GF-D8 (cell line): ENCODE results near the gene LGR6.
"Not testable (repeated sequence)": the region's sequence is repeated elsewhere in the genome, so short reads cannot be mapped to it uniquely, and the experiment has no call there.

ENCODE experiments used
- DNase-seq: peaks from one replicate; lab custom pipeline; 2025; lab: John Stamatoyannopoulos, UW

Gene LGR6

DNA sequence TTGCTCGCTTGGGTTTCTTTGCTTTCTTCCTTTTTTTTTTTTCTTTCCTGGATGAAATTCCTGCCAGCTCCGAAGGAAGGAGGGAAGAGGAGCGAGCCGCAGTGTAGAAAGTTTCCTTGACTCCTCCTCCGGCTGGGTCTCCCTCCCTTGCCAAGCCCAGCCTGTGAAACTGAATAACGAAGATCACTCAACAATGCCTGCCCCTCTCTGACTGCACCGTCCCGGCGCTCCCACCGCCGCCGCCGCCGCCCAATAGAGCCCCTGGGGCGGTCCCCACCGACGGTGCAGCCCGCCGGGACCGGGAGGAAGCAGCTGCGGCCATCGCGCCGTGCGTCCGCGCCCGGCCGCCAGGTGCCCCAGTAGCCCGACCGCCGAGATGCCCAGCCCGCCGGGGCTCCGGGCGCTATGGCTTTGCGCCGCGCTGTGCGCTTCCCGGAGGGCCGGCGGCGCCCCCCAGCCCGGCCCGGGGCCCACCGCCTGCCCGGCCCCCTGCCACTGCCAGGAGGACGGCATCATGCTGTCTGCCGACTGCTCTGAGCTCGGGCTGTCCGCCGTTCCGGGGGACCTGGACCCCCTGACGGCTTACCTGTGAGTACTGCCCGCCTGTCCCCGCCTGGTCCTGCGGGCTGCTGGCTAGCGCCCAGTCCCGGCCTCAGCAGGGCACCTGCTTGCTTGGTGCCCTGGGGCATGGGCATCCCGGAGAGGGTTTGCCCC is at the start of gene LGR6:
Gene LGR6 (plus strand): TSS at position 186 of the 714 bp plus-strand sequence. CDS start 191 bp downstream, at position 377.
- no peak for DNase-seq

DNA sequence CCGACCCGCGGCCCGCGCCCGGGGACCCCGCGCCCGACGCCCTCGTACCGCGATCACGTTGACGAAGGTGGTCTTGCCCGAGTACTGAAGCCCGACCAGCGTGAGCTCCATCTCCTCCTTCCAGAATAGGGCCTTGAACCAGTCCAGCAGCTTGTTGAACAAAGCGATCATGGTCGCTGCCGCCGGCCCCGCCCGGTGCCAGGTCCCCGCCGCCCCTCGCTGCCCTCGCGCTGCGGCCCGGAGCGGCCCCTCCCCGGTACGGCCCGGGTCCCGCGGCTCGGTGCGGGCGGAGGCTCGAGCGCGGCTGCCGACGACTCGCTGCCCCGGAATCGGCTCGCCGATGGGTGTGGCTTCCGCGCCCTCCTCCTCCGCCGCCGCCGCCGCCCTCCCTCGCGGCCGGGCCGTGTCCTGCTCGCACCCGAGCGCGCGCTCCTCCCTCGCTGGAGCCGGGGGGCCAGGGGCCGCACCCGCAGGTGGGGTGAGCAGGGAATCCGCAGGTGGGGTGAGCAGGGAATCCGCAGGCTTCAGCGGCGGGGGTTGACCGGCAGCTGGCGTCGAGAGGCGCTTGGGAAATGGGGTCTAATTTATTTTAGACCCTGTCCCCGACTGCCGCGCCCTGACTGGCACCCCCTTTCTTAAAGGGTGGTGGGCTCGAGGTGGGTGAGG is 49.1 kb upstream of the LGR6 start, which contains the start of gene ARL8A:
Gene ARL8A (minus strand): TSS at position 336 of the 666 bp plus-strand sequence. CDS start 165 bp downstream, at position 171.
- no peak for DNase-seq

GRCh38 chr1:202145068-202145743 is 48.4 kb upstream of the LGR6 start:
- DNase-seq, result no peak

DNA sequence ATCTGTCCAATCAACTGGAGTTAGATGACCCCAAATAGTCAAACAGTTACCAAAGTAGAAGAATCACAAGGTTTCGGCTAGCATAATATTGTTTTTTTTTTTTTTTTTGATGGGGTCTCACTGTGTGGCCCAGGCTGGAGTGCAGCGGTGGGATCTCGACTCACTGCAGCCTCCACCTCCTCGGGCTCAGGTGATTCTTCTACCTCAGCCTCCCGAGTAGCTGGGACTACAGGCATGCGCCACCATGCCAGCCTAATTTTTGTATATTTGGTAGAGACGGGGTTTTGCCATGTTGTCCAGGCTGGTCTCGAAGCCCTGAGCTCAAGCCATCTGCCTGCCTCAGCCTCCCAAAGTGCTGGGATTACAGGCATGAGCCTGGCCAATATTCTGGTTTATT is 47.9 kb upstream of the LGR6 start:
- DNase-seq, result not testable (repeated sequence)

DNA sequence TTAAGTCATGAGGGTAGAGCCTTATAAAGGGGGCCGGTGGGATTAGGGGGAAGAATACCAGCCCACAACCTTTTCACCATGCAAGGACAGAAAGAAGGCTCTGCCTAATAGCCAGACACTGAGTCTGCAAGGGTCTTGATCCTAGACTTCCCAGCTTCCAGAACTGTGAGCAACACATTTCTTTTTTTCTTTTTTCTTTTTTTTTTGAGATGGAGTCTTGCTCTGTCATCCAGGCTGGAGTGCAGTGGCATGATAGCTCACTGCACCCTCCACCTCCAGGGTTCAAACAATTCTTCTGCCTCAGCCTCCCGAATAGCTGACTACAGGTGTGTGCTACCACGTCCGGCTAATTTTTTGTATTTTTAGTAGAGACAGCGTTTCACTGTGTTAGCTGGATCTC is 47.3 kb upstream of the LGR6 start:
- no peak for DNase-seq

- DNase-seq, result no peak
Measured at GRCh38 chr1:202146993-202147392, 46.6 kb upstream of the LGR6 start.

DNA sequence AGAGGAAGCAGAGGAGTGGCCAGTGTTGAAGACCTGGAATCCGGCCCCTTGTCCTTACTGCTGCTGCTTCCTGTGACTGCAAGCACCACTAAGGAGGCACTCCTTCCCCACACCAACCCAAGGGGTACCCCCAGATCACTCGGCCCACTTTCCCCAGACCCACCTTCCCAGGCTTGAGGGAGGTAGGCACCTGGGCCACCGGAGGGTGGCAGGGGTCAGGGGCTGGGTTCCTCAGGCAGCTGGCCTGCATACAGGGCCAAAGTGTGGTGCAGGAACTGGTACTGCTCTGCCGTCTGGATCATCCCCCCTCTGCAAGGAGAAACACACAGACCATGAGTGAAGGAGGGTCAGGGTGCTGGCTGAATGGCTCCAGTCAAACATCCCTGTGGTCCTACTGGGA is 45.2 kb upstream of the LGR6 start:
- DNase-seq, result no peak

DNA sequence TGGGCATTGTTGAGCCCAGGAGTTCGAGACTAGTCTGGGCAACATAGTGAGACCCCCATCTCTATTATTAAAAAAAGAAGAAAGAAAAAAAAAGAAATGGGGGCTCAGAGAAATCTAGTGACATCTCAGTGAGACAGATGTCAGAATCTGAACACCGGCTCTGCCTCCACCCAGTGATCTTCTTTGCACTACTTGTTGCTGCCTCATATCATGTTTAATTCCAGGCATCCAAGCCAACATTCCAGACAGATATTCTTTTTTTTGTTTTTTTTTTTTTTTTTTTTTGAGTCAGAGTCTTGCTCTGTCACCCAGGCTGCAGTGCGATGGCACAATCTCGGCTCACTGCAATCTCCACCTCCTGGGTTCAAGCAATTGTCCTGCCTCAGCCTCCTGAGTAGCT is 44.0 kb upstream of the LGR6 start:
- no peak for DNase-seq

DNA sequence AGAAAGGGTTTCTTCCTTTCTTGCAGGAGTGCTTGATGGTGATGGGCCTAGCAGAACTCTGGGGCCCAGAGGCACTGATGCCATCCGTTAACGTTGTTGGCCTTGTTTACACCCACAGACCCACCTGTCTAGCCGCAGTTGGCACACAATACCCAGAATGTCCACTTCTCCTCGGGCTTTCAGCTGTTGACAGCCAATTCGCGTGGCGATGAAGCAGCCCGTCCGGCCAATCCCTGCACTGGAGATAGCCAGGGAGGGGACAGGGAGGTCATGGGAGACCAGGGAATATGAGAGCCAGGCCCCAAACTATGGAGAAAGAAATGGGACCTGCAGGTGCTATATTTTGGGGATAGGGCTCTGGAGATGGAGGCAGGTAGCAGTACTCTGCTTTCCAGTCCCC is 43.4 kb upstream of the LGR6 start:
- no peak for DNase-seq

GRCh38 chr1:202150602-202151001 is 43.0 kb upstream of the LGR6 start:
- no peak for DNase-seq

GRCh38 chr1:202151045-202151444 is 42.6 kb upstream of the LGR6 start:
- DNase-seq, result no peak

GRCh38 chr1:202152399-202152798 is 41.2 kb upstream of the LGR6 start:
- DNase-seq, result no peak

DNA sequence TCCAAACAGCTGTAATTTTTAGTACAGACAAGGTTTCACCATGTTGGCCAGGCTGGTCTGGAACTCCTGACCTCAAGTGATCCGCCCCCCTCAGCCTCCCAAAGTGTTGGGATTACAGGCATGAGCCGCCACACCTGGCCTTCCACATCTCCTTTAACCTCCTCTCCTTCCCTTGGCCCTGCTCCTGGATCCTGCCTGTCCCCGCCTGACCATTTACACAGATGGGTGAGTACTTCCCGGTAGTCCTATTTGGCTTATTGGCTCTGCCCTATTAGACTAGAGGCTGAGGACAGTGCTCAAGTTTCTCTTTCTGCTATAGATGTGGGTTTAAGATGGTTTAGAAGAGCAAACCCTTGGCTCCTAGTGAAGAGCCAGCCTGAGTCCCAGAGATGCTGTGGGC is 40.3 kb upstream of the LGR6 start:
- no peak for DNase-seq

GRCh38 chr1:202154148-202154765 is 39.3 kb upstream of the LGR6 start:
- DNase-seq, result no peak

- DNase-seq, result no peak
Measured at GRCh38 chr1:202154766-202155477, 38.7 kb upstream of the LGR6 start.

GRCh38 chr1:202155478-202156021 is 38.0 kb upstream of the LGR6 start:
- peak; percentile 43 for DNase-seq

- DNase-seq, result no peak
Measured at GRCh38 chr1:202156590-202156989, 37.0 kb upstream of the LGR6 start.

DNA sequence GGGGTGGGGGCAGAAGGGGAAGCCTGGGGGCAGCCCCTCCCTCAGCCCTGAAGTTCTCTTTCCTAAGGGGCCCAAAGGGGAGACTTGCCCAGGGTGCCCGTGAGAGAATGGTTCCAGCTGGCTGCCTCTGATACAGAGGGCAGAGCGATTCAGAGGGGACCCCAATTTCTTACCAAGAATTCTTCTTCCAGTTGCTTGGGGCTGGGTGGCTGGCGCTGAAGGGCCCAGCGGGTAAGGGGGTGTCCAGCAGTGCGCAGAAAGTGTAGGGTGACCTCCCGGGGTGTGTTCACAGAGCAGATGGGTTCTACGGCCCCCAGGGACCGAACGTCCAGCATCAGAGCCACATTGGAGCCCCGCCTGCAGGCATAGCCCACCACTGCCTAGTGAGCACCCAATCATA is 35.7 kb upstream of the LGR6 start:
- no peak for DNase-seq

- DNase-seq, result no peak
Measured at GRCh38 chr1:202158810-202159533, 34.6 kb upstream of the LGR6 start.

GRCh38 chr1:202159534-202160371 is 33.8 kb upstream of the LGR6 start:
- peak; percentile 47 for DNase-seq
